Measurements from ENCODE around the gene RASGRF2.

The RASGRF2 gene

GRCh38 chr5:81208904-81209303 is 248.7 kb downstream of the RASGRF2 start:
- DNase-seq (ENCODE audit: low read depth): no peak
- H3K4me3 ChIP-seq (ENCODE audit: low read length): no peak overlapping the region
- TF ChIP-seq CTCF (conservative IDR thresholded peaks at IDR 0.05; ENCODE audit: low read depth, low read length): no peak

GRCh38 chr5:81209386-81209785 is 249.2 kb downstream of the RASGRF2 start:
- H3K4me3 ChIP-seq (ENCODE audit: low read length): no peak overlapping the region
- no peak for TF ChIP-seq CTCF (conservative IDR thresholded peaks at IDR 0.05; ENCODE audit: low read depth, low read length)

GRCh38 chr5:81209869-81210493 is 249.8 kb downstream of the RASGRF2 start:
- no peak for DNase-seq (ENCODE audit: low read depth)
- no peak overlapping the region for H3K4me3 ChIP-seq (ENCODE audit: low read length)
- TF ChIP-seq CTCF (conservative IDR thresholded peaks at IDR 0.05; ENCODE audit: low read depth, low read length): no peak

More at GRCh38 chr5:81209386-81209785, 249.2 kb downstream of the RASGRF2 start:
- DNase-seq (ENCODE audit: low read depth): no peak

GRCh38 chr5:81212211-81212751 is 252.1 kb downstream of the RASGRF2 start:
- no peak overlapping the region for H3K4me3 ChIP-seq (ENCODE audit: low read length)
- DNase-seq (ENCODE audit: low read depth): no peak
- no peak for TF ChIP-seq CTCF (conservative IDR thresholded peaks at IDR 0.05; ENCODE audit: low read depth, low read length)

GRCh38 chr5:81213070-81213469 is 252.9 kb downstream of the RASGRF2 start:
- no peak for DNase-seq (ENCODE audit: low read depth)
- TF ChIP-seq CTCF (conservative IDR thresholded peaks at IDR 0.05; ENCODE audit: low read depth, low read length): no peak
- no peak overlapping the region for H3K4me3 ChIP-seq (ENCODE audit: low read length)

- no peak for DNase-seq (ENCODE audit: low read depth)
- no peak for TF ChIP-seq CTCF (conservative IDR thresholded peaks at IDR 0.05; ENCODE audit: low read depth, low read length)
- no peak overlapping the region for H3K4me3 ChIP-seq (ENCODE audit: low read length)
Observed at GRCh38 chr5:81214848-81215247, 254.7 kb downstream of the RASGRF2 start.

- TF ChIP-seq CTCF (conservative IDR thresholded peaks at IDR 0.05; ENCODE audit: low read depth, low read length): no peak
- no peak overlapping the region for H3K4me3 ChIP-seq (ENCODE audit: low read length)
- no peak for DNase-seq (ENCODE audit: low read depth)
Observed at GRCh38 chr5:81216152-81216551, 256.0 kb downstream of the RASGRF2 start.
